CD4-positive, alpha-beta T cell treated with Interleukin-17A for 4 hours (primary cell): Measurements from ENCODE around the gene SH2D4B.

Experiments
- DNase-seq: peaks from one replicate; pipeline ENCODE4 v3.0.0-alpha.2; 2020; ENCODE audit warnings: mixed read lengths

SH2D4B gene

GRCh38 chr10:80537736-80538480, at the start of gene SH2D4B:
SH2D4B (plus strand) TSS chr10:80537902; CDS start chr10:80538332, 430 bp downstream.
- no peak for DNase-seq

- no peak for DNase-seq
Observed at GRCh38 chr10:80488539-80489066, 49.1 kb upstream of the SH2D4B start.

- no peak for DNase-seq
Observed at GRCh38 chr10:80489371-80490112, 48.2 kb upstream of the SH2D4B start.

GRCh38 chr10:80491251-80492102, 46.2 kb upstream of the SH2D4B start:
- no peak for DNase-seq

- no peak for DNase-seq
Observed at GRCh38 chr10:80492848-80493521, 44.7 kb upstream of the SH2D4B start.

- peak; percentile 44 for DNase-seq
Observed at GRCh38 chr10:80493522-80494051, 44.1 kb upstream of the SH2D4B start.

- no peak for DNase-seq
Observed at GRCh38 chr10:80496555-80497172, 41.0 kb upstream of the SH2D4B start.

- DNase-seq: peak; percentile 34
Observed at GRCh38 chr10:80497187-80498077, 40.3 kb upstream of the SH2D4B start.

GRCh38 chr10:80498078-80498832, 39.4 kb upstream of the SH2D4B start:
- no peak for DNase-seq

- DNase-seq: peak; percentile 70
Observed at GRCh38 chr10:80498833-80499741, 38.6 kb upstream of the SH2D4B start.

GRCh38 chr10:80500572-80501380, 36.9 kb upstream of the SH2D4B start:
- peak; percentile 45 for DNase-seq

- no peak for DNase-seq
Observed at GRCh38 chr10:80501381-80501912, 36.3 kb upstream of the SH2D4B start.

- no peak for DNase-seq
Observed at GRCh38 chr10:80501913-80502521, 35.7 kb upstream of the SH2D4B start.

GRCh38 chr10:80502621-80503583, 34.8 kb upstream of the SH2D4B start:
- DNase-seq: no peak

GRCh38 chr10:80503584-80504157, 34.0 kb upstream of the SH2D4B start:
- DNase-seq: no peak
